Endodermal cell (in vitro differentiated cells): Measurements from ENCODE around the gene CCNQ. TPM values are rescaled to one million over a fixed set of nuclear protein-coding genes. Genes with fewer than 3 reads are reported as not detected.

ENCODE experiments used
- DNase-seq: peaks from one replicate; pipeline ENCODE4 v3.0.0-alpha.2; 2017
- H3K27ac ChIP-seq: 2 replicates; pipeline ENCODE4 v1.5.1; 2013; ENCODE audit warnings: mild to moderate bottlenecking, low read depth, low read length, moderate library complexity
- H3K27me3 ChIP-seq: 2 replicates; pipeline ENCODE4 v1.6.1; 2013; ENCODE audit warnings: mild to moderate bottlenecking, low read length, moderate library complexity; ENCODE audit not compliant: insufficient read depth, control insufficient read depth, poor library complexity, severe bottlenecking
- H3K36me3 ChIP-seq: 2 replicates; pipeline ENCODE4 v1.7.0; 2013; ENCODE audit warnings: mild to moderate bottlenecking, low read length, moderate library complexity; ENCODE audit not compliant: control insufficient read depth, insufficient read depth
- H3K4me1 ChIP-seq: one replicate; pipeline ENCODE4 v1.7.0; 2013; ENCODE audit warnings: low read length; ENCODE audit not compliant: control insufficient read depth, insufficient read depth
- H3K4me3 ChIP-seq: 2 replicates; pipeline ENCODE4 v1.5.1; 2013; ENCODE audit warnings: mild to moderate bottlenecking, low read length, moderate library complexity
- H3K9ac ChIP-seq: 2 replicates; pipeline ENCODE4 v1.6.1; 2013; ENCODE audit warnings: mild to moderate bottlenecking, low read length, moderate library complexity; ENCODE audit not compliant: poor library complexity, severe bottlenecking; ENCODE audit errors: extremely low read depth
- H3K9me3 ChIP-seq: 2 replicates; pipeline ENCODE4 v1.6.1; 2013; ENCODE audit warnings: mild to moderate bottlenecking, low read length, moderate library complexity; ENCODE audit not compliant: control insufficient read depth
- H3K27ac Mint-ChIP-seq: 2 replicates; pipeline ENCODE4 v1.8.0; 2020; ENCODE audit warnings: mixed read lengths
- H3K27me3 Mint-ChIP-seq: 2 replicates; pipeline ENCODE4 v1.8.0; 2021; ENCODE audit warnings: mild to moderate bottlenecking, mixed read lengths; ENCODE audit not compliant: insufficient read depth
- H3K36me3 Mint-ChIP-seq: 2 replicates; pipeline ENCODE4 v1.8.0; 2020; ENCODE audit warnings: low read depth, mixed read lengths
- H3K4me1 Mint-ChIP-seq: 2 replicates; pipeline ENCODE4 v1.8.0; 2020; ENCODE audit warnings: mixed read lengths
- H3K4me3 Mint-ChIP-seq: 2 replicates; pipeline ENCODE4 v1.8.0; 2020; ENCODE audit warnings: mild to moderate bottlenecking, moderate library complexity, mixed read lengths
- H3K9me3 Mint-ChIP-seq: 2 replicates; pipeline ENCODE4 v1.8.0; 2020; ENCODE audit warnings: mild to moderate bottlenecking, mixed read lengths
- CTCF ChIP-seq: fragments of 200-600 bp; sonication (generic); conservative IDR thresholded peaks from 2 replicates; pipeline ENCODE4 v1.5.0; 2021; ENCODE audit warnings: antibody characterized with exemption, mild to moderate bottlenecking
- WGBS, 2 experiments: methylation state at CpG; one replicate each; pipeline versions ENCODE4 v1.1.5 to v1.1.7; 2013; ENCODE audit warnings: missing lambda C conversion rate in 2 of 2, mixed read lengths in 1 of 2; ENCODE audit not compliant: insufficient coverage in 1 of 2, insufficient read length in 1 of 2; 5-methylcytosine and 5-hydroxymethylcytosine counted together
- total RNA-seq, 2 donors: library from RNA; stranded (reverse); fragmentation: NEBNext Ultra II Directional in 1 of 2; extraction: Animal tissue kit (Norgen Biotek cat#: 25700) in 1 of 2; gene quantifications; 2 replicates in 1 of 2; 3 replicates in 1 of 2; pipeline ENCODE4 v1.2.1, GENCODE V29; 2021

Gene CCNQ
- total RNA-seq, 2 donors from 2014 or later, result 17.1 to 20.8 TPM

DNA sequence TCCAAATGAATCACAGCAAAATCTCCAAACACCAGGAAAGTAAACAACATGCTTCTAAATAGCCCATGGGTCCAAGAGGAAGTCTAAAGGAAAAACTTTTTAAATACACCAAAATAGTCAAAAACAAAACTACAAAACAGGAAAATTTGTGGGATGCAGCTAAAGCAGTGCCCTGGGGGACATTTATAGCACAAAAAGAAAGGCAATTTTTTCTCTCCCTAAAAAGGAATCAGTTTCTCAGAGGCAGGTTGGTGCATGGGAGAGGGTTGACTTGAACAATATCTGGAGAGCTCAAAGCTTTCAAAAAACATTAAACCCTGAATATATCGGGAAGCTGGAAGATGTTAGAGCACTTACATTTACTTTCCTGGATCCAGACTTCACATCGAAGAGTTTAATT is 32.4 kb upstream of the CCNQ start:
- no peaks in the 10 kb centered on the region for H3K36me3 Mint-ChIP-seq
- Histone ChIP-seq H3K36me3 (no peaks in the 10 kb centered on the region), H3K27ac (no peak overlapping the region), H3K27me3 (no peaks in the 10 kb centered on the region), H3K9me3 (no peaks in the 10 kb centered on the region), H3K4me3 (no peak overlapping the region), H3K9ac (no peak overlapping the region), H3K4me1 (no peaks in the 10 kb centered on the region)
- 83 to 93% methylated on average over 2 of the region's 2 CpGs for WGBS, 2 experiments
- DNase-seq, result peak; percentile 7
- peaks cover 57% of the 10 kb centered on the region for H3K9me3 Mint-ChIP-seq
- no peak overlapping the region for H3K4me3 Mint-ChIP-seq
- no peak overlapping the region for H3K27ac Mint-ChIP-seq
- no peak for TF ChIP-seq CTCF
- peaks cover 16% of the 10 kb centered on the region for H3K27me3 Mint-ChIP-seq
- H3K4me1 Mint-ChIP-seq, result no peaks in the 10 kb centered on the region

GRCh38 chrX:153628665-153629064 is 29.7 kb upstream of the CCNQ start:
- Histone ChIP-seq H3K27me3 (no peaks in the 10 kb centered on the region), H3K4me3 (no peak overlapping the region), H3K9me3 (no peaks in the 10 kb centered on the region), H3K36me3 (no peaks in the 10 kb centered on the region), H3K9ac (no peak overlapping the region), H3K27ac (no peak overlapping the region), H3K4me1 (no peaks in the 10 kb centered on the region)
- peak; percentile 31 for DNase-seq
- no peaks in the 10 kb centered on the region for H3K36me3 Mint-ChIP-seq
- 87 to 93% methylated on average over 3 to 10 of the region's 12 CpGs for WGBS, 2 experiments
- no peaks in the 10 kb centered on the region for H3K4me1 Mint-ChIP-seq
- peaks cover 50% of the 10 kb centered on the region for H3K9me3 Mint-ChIP-seq
- H3K4me3 Mint-ChIP-seq, result no peak overlapping the region
- peaks cover 11% of the 10 kb centered on the region for H3K27me3 Mint-ChIP-seq
- no peak overlapping the region for H3K27ac Mint-ChIP-seq
- no peak for TF ChIP-seq CTCF

GRCh38 chrX:153628129-153628528 is 29.2 kb upstream of the CCNQ start:
- Histone ChIP-seq H3K36me3 (no peaks in the 10 kb centered on the region), H3K4me1 (no peaks in the 10 kb centered on the region), H3K27me3 (no peaks in the 10 kb centered on the region), H3K4me3 (no peak overlapping the region), H3K9me3 (no peaks in the 10 kb centered on the region), H3K27ac (no peak overlapping the region), H3K9ac (no peak overlapping the region)
- Mint-ChIP-seq H3K36me3 (no peaks in the 10 kb centered on the region), H3K4me3 (no peak overlapping the region), H3K9me3 (peaks cover 54% of the 10 kb centered on the region), H3K27ac (no peak overlapping the region), H3K27me3 (peaks cover 11% of the 10 kb centered on the region), H3K4me1 (no peaks in the 10 kb centered on the region)
- DNase-seq, result no peak
- no peak for TF ChIP-seq CTCF
- WGBS, 2 experiments, result 81% methylated on average over 8 of the region's 8 CpGs; no CpG with 5 or more reads in 1 of the 2 experiments
